PC-9 (cell line): ENCODE data around the gene TM9SF2. TPM values are rescaled to one million over a fixed set of nuclear protein-coding genes. Genes with fewer than 3 reads are reported as not detected.

ENCODE experiments used
- BruUV-seq: library from RNA; stranded (reverse); fragments of 400-500 nt; replicated peaks from 2 replicates; lab custom pipeline; 2021; lab: Mats Ljungman, UMichigan
- CTCF ChIA-PET: fragments of 300-600 bp; sonication (Branson Sonifier 250); formaldehyde crosslinking; loops from one replicate; lab custom pipeline; 2022; ENCODE audit warnings: antibody characterized with exemption; lab: Charles Lee
- POLR2A ChIA-PET: fragments of 300-600 bp; sonication (Branson Sonifier 250); formaldehyde crosslinking; loops from one replicate; lab custom pipeline; 2022; ENCODE audit warnings: antibody characterized with exemption; ENCODE audit not compliant: unreplicated experiment; lab: Charles Lee
- DNase-seq, 2 experiments: peaks; one replicate each; pipeline versions ENCODE4 v3.0.0 to v3.0.0-alpha.2; 2015 to 2022; ENCODE audit warnings: mixed read lengths in 1 of 2
- H2AFZ ChIP-seq: fragments of 200-600 bp; sonication (generic); 2 replicates; pipeline ENCODE4 v1.8.1; 2017; ENCODE audit warnings: antibody characterized with exemption
- H3F3A ChIP-seq: fragments of 200-600 bp; sonication (generic); 2 replicates; pipeline ENCODE4 v1.8.1; 2017; ENCODE audit warnings: antibody characterized with exemption, mild to moderate bottlenecking, low read depth; ENCODE audit not compliant: insufficient read depth
- H3K27ac ChIP-seq: fragments of 200-600 bp; sonication (generic); 2 replicates; pipeline ENCODE4 v1.6.1; 2016; ENCODE audit warnings: mixed run types
- H3K27me3 ChIP-seq: fragments of 200-600 bp; sonication (generic); 2 replicates; pipeline ENCODE4 v1.6.1; 2016; ENCODE audit warnings: low read depth, mixed run types; ENCODE audit not compliant: insufficient read depth
- H3K36me3 ChIP-seq: fragments of 200-600 bp; sonication (generic); 2 replicates; pipeline ENCODE4 v1.6.1; 2016; ENCODE audit warnings: low read depth, mixed run types
- H3K4me1 ChIP-seq: fragments of 200-600 bp; sonication (generic); replicated peaks from 2 replicates; pipeline ENCODE4 v1.6.1; 2016; ENCODE audit warnings: mixed run types; ENCODE audit not compliant: insufficient read depth
- H3K4me2 ChIP-seq: fragments of 200-600 bp; sonication (generic); 2 replicates; pipeline ENCODE4 v1.6.1; 2017; ENCODE audit warnings: mixed run types
- H3K4me3 ChIP-seq: fragments of 200-600 bp; sonication (generic); 2 replicates; pipeline ENCODE4 v1.6.1; 2016; ENCODE audit warnings: mixed run types
- H3K79me2 ChIP-seq: fragments of 200-600 bp; sonication (generic); 2 replicates; pipeline ENCODE4 v1.6.1; 2017; ENCODE audit warnings: low read depth, mixed run types
- H3K9me2 ChIP-seq: fragments of 200-600 bp; sonication (generic); 2 replicates; pipeline ENCODE4 v1.8.1; 2017; ENCODE audit warnings: mild to moderate bottlenecking; ENCODE audit not compliant: insufficient read depth
- H3K9me3 ChIP-seq: fragments of 200-600 bp; sonication (generic); 2 replicates; pipeline ENCODE4 v1.8.1; 2016; ENCODE audit warnings: low read depth; ENCODE audit not compliant: insufficient read depth
- H4K20me1 ChIP-seq: fragments of 200-600 bp; sonication (generic); 2 replicates; pipeline ENCODE4 v1.8.1; 2017; ENCODE audit not compliant: insufficient read depth
- EZH2 ChIP-seq: fragments of 200-600 bp; sonication (generic); IDR thresholded peaks from 2 replicates; pipeline ENCODE4 v1.8.0; 2017; ENCODE audit warnings: antibody characterized with exemption, low read depth
- intact Hi-C: fragments of 100-400 bp; cut with micrococcal nuclease; formaldehyde crosslinking; loops from one replicate; pipeline ENCODE4 v1.10.0; 2022; ENCODE audit not compliant: unreplicated experiment
- total RNA-seq: library from RNA; stranded (reverse); gene quantifications from 2 replicates; pipeline ENCODE4 v1.2.3, GENCODE V29; 2021
- TF ChIP-seq, protein P1 (sequence below): fragments of 200-600 bp; sonication (generic); conservative IDR thresholded peaks from 2 replicates; pipeline ENCODE4 v1.6.1; 2017; ENCODE audit warnings: mixed run types, antibody characterized with exemption, mild to moderate bottlenecking, moderate library complexity

The TM9SF2 gene
- total RNA-seq, 1 experiment from 2014 or later: 87.0 TPM

DNA sequence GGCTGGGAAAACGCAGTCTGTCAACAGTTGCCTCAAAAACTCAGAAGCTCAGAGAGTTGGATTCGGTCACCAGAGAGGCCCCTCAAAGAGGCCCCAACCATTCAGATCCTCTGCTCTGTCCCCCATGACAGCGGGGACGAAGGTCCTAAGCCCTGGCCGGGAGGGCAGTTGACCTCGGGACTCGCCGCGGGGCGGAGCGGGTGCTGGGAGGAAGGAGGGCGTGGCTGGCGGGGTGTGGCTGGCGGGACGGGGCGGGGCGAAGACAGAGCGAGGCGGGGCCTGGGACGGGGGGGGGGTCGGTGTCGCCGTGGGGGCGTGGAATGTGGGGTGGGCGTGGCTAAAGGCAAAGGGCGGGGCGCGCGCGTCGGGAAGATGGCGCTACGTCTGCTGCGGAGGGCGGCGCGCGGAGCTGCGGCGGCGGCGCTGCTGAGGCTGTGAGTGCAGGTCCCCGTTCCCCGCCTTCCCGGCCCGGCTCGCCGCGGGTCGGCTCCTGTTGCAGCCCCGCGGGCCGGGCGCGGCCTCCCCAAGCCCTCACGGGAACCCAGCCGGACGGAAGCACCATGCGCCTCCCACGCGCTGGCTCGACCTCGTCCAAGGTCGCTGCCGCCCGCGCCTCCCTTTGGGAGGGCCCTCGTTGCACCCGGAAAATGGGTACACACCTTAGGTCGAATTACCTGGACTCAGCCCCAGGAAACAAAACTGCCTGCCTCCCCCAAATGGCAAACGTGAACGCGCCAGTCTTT, 105.2 kb downstream of the TM9SF2 start, which contains the start of gene CLYBL:
CLYBL (plus strand) TSS at position 367 of the 743 bp plus-strand sequence.
- no peaks in the 10 kb centered on the region for H4K20me1 ChIP-seq
- POLR2A ChIA-PET: interaction anchor here (0.6 to 0.7 kb wide), 4 partner anchors 104 to 828 kb away, joined by 3 to 12 read pairs (median 8); no protein-coding TSS in a partner anchor
- peak within 1 kb of the TSS; percentile 84 for H3K4me3 ChIP-seq
- no peaks in the 10 kb centered on the region for H3K9me2 ChIP-seq
- peak within 1 kb of the TSS; percentile 83 for H3K4me2 ChIP-seq
- DNase-seq: peak; percentile 72 to 85
- H3K9me3 ChIP-seq: no peaks in the 10 kb centered on the region
- H3K36me3 ChIP-seq: no peaks in the 10 kb centered on the region
- intact Hi-C loops: loop anchor here (2.0 kb wide), 1 partner anchor 108 kb away; no protein-coding TSS in a partner anchor
- CTCF ChIA-PET: no interaction called here
- H3F3A ChIP-seq: 0 out of 2 replicates have a peak, but pooled peaks cover 8% of the 10 kb centered on the region
- peak within 1 kb of the TSS; percentile 98 for H2AFZ ChIP-seq
- 0 out of 2 replicates have a peak, but pooled peaks cover 6% of the 10 kb centered on the region for H3K4me1 ChIP-seq
- TF ChIP-seq EZH2: no peak
- TF ChIP-seq, protein P1, sequence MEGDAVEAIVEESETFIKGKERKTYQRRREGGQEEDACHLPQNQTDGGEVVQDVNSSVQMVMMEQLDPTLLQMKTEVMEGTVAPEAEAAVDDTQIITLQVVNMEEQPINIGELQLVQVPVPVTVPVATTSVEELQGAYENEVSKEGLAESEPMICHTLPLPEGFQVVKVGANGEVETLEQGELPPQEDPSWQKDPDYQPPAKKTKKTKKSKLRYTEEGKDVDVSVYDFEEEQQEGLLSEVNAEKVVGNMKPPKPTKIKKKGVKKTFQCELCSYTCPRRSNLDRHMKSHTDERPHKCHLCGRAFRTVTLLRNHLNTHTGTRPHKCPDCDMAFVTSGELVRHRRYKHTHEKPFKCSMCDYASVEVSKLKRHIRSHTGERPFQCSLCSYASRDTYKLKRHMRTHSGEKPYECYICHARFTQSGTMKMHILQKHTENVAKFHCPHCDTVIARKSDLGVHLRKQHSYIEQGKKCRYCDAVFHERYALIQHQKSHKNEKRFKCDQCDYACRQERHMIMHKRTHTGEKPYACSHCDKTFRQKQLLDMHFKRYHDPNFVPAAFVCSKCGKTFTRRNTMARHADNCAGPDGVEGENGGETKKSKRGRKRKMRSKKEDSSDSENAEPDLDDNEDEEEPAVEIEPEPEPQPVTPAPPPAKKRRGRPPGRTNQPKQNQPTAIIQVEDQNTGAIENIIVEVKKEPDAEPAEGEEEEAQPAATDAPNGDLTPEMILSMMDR: no peak
- no peaks in the 10 kb centered on the region for H3K27me3 ChIP-seq
- no TSS peak for BruUV-seq
- H3K27ac ChIP-seq: peak within 1 kb of the TSS; percentile 59
- H3K79me2 ChIP-seq: no peaks in the 10 kb centered on the region

DNA sequence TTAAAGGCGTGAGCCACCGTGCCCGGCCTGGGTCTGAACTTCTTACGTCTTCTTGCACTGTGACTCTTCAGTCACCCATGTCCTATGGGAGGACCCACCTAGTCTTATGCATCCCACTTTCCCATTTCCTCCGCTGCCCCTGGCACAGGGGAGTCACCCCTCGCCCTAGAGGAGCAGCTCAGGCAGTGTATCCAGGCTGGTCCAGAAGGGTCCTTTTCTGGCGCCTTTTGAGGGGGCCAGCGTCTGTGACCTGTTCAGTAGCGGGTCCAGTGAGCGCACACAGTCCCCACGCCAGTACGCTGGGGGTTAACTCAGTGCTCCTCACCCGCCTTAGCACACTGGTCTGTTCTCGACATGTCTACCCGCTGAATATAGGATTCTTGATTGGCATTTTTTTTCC, 107.1 kb downstream of the TM9SF2 start:
- POLR2A ChIA-PET: no interaction called here
- BruUV-seq: no TSS peak

DNA sequence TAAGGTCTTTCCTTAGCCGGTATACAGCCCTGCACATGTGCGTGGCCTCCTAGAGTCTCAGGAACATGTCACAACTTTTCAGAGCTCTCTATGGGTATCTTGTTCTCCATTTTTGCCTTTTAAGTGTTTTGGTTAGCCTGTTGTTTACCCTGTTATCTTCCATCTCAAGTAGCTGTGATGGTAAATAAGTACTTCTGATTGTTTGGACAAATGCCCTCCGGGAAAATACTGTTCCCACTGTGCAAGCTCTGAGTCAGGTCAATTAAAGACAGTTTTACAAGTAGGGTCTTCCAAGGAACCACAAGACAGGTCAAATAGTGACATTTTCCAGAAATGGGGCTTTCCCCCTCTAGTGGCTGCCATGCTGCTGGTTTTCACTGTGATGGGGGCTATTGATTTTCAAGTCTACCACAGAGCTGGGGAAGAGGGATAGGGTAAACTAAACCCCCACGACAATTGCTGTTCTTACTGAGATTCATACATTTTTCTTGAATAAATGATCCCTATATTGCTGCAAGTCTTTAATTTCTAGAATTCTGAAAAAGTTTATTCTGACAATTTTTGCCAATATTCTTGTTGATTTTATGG, 109.5 kb downstream of the TM9SF2 start:
- no peak for TF ChIP-seq EZH2
- TF ChIP-seq, protein P1: no peak
- Histone ChIP-seq H2AFZ (no peak overlapping the region), H3K9me2 (no peaks in the 10 kb centered on the region), H3K9me3 (no peaks in the 10 kb centered on the region), H4K20me1 (no peaks in the 10 kb centered on the region), H3K4me2 (no peak overlapping the region), H3K4me1 (0 out of 2 replicates have a peak, but pooled peaks cover under 1% of the 10 kb centered on the region), H3F3A (0 out of 2 replicates have a peak, but pooled peaks cover 5% of the 10 kb centered on the region), H3K4me3 (no peak overlapping the region), H3K27me3 (no peaks in the 10 kb centered on the region), H3K79me2 (no peaks in the 10 kb centered on the region), H3K36me3 (no peaks in the 10 kb centered on the region), H3K27ac (no peak overlapping the region)
- BruUV-seq: no TSS peak
- ChIA-PET CTCF (no interaction called here), POLR2A (no interaction called here)
- DNase-seq: no peak
- intact Hi-C loops: no loop called here

More for the DNA sequence above, 107.1 kb downstream of the TM9SF2 start:
- 0 out of 2 replicates have a peak, but pooled peaks cover 8% of the 10 kb centered on the region for H3F3A ChIP-seq
- no peak for TF ChIP-seq EZH2
- TF ChIP-seq, protein P1: no peak
- H3K4me3 ChIP-seq: no peak overlapping the region
- no peaks in the 10 kb centered on the region for H3K36me3 ChIP-seq
- H2AFZ ChIP-seq: no peak overlapping the region
- no peak overlapping the region for H3K4me2 ChIP-seq
- intact Hi-C loops: no loop called here
- H3K4me1 ChIP-seq: 0 out of 2 replicates have a peak, but pooled peaks cover 6% of the 10 kb centered on the region
- no peaks in the 10 kb centered on the region for H4K20me1 ChIP-seq
- no peaks in the 10 kb centered on the region for H3K27me3 ChIP-seq
- CTCF ChIA-PET: no interaction called here
- H3K79me2 ChIP-seq: no peaks in the 10 kb centered on the region
- no peaks in the 10 kb centered on the region for H3K9me3 ChIP-seq
- no peak overlapping the region for H3K27ac ChIP-seq
- H3K9me2 ChIP-seq: no peaks in the 10 kb centered on the region
- DNase-seq: no peak

Other genes starting within 250 kb of the TM9SF2 start
- gene GPR18, start 243.1 kb upstream of the TM9SF2 start, total RNA-seq: not detected in 2 replicates
- not detected in 2 replicates for gene GPR183, start 194.1 kb upstream of the TM9SF2 start, total RNA-seq
- gene CLYBL, start 105.2 kb downstream of the TM9SF2 start, total RNA-seq: 5.9 and 9.4 TPM in 2 replicates